Lung (tissue), 12 donors: Measurements from ENCODE around the gene DPP9. TPM values are rescaled to one million over a fixed set of nuclear protein-coding genes. Genes with fewer than 3 reads are reported as not detected.
"Not testable (repeated sequence)": the region's sequence is repeated elsewhere in the genome, so short reads cannot be mapped to it uniquely, and the experiment has no call there.

Source experiments
- ATAC-seq: fragments of 200-7000 bp; cut with Tn5 transposase; one replicate; pipeline ENCODE4 v1.9.1; 2020; ENCODE audit warnings: moderate number of reproducible peaks; ENCODE audit not compliant: insufficient read depth, low FRiP score
- DNase-seq, 3 donors: peaks; one replicate each; pipeline ENCODE4 v3.0.0-alpha.2; 2013 to 2017
- H3K27ac ChIP-seq, 2 donors: one replicate each; pipeline ENCODE4 v1.5.1; 2013; ENCODE audit warnings: mild to moderate bottlenecking in 2 of 2, moderate library complexity in 2 of 2, control low read depth in 1 of 2, inconsistent platforms in 1 of 2, low read depth in 1 of 2, low read length in 1 of 2
- H3K27me3 ChIP-seq, 3 donors: one replicate each; pipeline ENCODE4 v1.5.1; 2013; ENCODE audit warnings: low read length in 2 of 3; ENCODE audit not compliant: control insufficient read depth in 3 of 3, insufficient read depth in 3 of 3
- H3K36me3 ChIP-seq, 4 donors: one replicate each; pipeline ENCODE4 v1.5.1; 2013; ENCODE audit warnings: low read length in 4 of 4, mild to moderate bottlenecking in 1 of 4, moderate library complexity in 1 of 4; ENCODE audit not compliant: control insufficient read depth in 4 of 4, insufficient read depth in 4 of 4
- H3K4me1 ChIP-seq, 5 donors: one replicate each; pipeline ENCODE4 v1.5.1; 2013; ENCODE audit warnings: low read length in 5 of 5, mild to moderate bottlenecking in 2 of 5, moderate library complexity in 1 of 5; ENCODE audit not compliant: control insufficient read depth in 5 of 5, insufficient read depth in 5 of 5
- H3K4me3 ChIP-seq: one replicate; pipeline ENCODE4 v1.5.1; 2013; ENCODE audit warnings: mild to moderate bottlenecking, control low read depth, moderate library complexity
- H3K9ac ChIP-seq, 2 donors: one replicate each; pipeline ENCODE4 v1.5.1; 2013; ENCODE audit warnings: low read length in 2 of 2, control low read depth in 1 of 2; ENCODE audit not compliant: insufficient read depth in 1 of 2
- H3K9me3 ChIP-seq, 4 donors: one replicate each; pipeline ENCODE4 v1.5.1; 2013; ENCODE audit warnings: low read length in 3 of 4, mild to moderate bottlenecking in 1 of 4, moderate library complexity in 1 of 4; ENCODE audit not compliant: control insufficient read depth in 4 of 4, insufficient read depth in 3 of 4
- WGBS, 2 donors: extraction: QIAGEN DNeasy Blood & Tissue Kit; methylation state at CpG; one replicate each; pipeline ENCODE4 v1.1.7; 2013; 5-methylcytosine and 5-hydroxymethylcytosine counted together
- polyA plus RNA-seq, 2 donors: library from polyadenylated mRNA; stranded (reverse); fragments of 200-250 nt; gene quantifications; one replicate each; pipeline ENCODE4 v1.2.1, GENCODE V29; 2013
- total RNA-seq, 2 donors: library from RNA; depleted of rRNA in 1 of 2; stranded (reverse); fragments of >200 nt in 1 of 2; gene quantifications; one replicate each; pipeline ENCODE4 v1.2.1, GENCODE V29; 2014 to 2021
- TF ChIP-seq, protein P1 (sequence below): IDR thresholded peaks from 2 replicates; pipeline ENCODE4 v1.5.1; 2012; ENCODE audit warnings: mild to moderate bottlenecking; ENCODE audit errors: control extremely low read depth, extremely low read depth
- donor health status: control.
- donor health status: control.
- donor health status: Bipolar disorder and iron deficiency.
- donor health status: healthy.
- donor health status: DM: yes; HTN: yes; CAD: no.

Gene DPP9
- total and polyA plus RNA-seq, 4 donors = 33.2 to 95.5 (median 43.9) TPM

GRCh38 chr19:4684312-4685095 is 39.1 kb downstream of the DPP9 start:
- TF ChIP-seq, protein P1, sequence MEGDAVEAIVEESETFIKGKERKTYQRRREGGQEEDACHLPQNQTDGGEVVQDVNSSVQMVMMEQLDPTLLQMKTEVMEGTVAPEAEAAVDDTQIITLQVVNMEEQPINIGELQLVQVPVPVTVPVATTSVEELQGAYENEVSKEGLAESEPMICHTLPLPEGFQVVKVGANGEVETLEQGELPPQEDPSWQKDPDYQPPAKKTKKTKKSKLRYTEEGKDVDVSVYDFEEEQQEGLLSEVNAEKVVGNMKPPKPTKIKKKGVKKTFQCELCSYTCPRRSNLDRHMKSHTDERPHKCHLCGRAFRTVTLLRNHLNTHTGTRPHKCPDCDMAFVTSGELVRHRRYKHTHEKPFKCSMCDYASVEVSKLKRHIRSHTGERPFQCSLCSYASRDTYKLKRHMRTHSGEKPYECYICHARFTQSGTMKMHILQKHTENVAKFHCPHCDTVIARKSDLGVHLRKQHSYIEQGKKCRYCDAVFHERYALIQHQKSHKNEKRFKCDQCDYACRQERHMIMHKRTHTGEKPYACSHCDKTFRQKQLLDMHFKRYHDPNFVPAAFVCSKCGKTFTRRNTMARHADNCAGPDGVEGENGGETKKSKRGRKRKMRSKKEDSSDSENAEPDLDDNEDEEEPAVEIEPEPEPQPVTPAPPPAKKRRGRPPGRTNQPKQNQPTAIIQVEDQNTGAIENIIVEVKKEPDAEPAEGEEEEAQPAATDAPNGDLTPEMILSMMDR = no peak
- Histone ChIP-seq H3K27me3 (no peaks in the 10 kb centered on the region), H3K9ac (no peak overlapping the region), H3K27ac (no peak overlapping the region), H3K9me3 (no peaks in the 10 kb centered on the region), H3K36me3 (peaks cover 13 to 71% (median 16%) of the 10 kb centered on the region in 4 donors), H3K4me1 (no peaks in the 10 kb centered on the region), H3K4me3 (no peak overlapping the region)
- ATAC-seq (no peak), DNase-seq (no peak)
- 94 to 96% methylated on average over 28 of the region's 28 CpGs for WGBS, 2 donors

DNA sequence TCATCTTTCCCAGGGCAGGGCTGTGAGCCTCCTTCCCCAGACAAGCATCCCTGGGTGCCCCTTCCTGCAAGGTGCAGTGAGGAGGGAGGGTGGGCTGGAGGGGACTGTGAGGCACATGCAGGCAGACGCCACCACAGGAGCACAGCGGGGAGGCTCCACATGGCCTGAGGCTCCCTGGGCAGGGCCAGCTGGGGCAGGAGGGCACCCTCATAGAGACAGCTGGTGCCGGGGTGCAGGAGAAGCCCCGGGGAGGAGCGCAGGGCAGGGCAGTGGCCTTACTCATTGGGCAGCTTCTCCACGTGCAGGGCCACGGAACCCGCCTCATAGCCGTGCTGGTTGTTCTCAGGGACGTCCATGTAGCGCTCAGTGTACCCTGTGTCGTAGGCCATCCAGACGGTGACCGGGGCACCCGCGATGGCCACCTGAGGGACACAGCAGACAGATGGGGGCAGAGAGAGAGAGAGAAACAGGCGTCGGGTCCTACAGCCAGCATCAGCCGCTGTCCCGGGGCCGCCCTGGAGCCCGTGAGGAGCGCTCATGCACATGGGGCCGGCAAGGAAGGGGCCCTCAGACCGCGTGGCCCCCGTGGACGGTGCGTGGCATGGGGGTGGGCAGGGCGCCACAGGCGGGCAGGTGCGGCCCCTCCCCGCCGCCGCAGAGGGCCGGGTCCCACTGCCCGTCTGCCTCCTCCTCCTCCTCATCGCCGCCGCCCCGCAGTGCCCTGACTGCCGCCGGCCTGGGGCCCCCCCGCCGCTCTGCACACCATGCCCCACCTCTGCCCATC is 41.0 kb downstream of the DPP9 start:
- Histone ChIP-seq H3K36me3 (peaks cover 4 to 70% (median 13%) of the 10 kb centered on the region in 4 donors), H3K4me1 (no peaks in the 10 kb centered on the region), H3K4me3 (no peak overlapping the region), H3K27me3 (no peaks in the 10 kb centered on the region), H3K27ac (no peak overlapping the region), H3K9ac (no peak overlapping the region), H3K9me3 (no peaks in the 10 kb centered on the region)
- WGBS, 2 donors = 96 to 97% methylated on average over 36 to 45 of the region's 45 CpGs
- TF ChIP-seq, protein P1 = no peak
- ATAC-seq = no peak
- DNase-seq = no peak

DNA sequence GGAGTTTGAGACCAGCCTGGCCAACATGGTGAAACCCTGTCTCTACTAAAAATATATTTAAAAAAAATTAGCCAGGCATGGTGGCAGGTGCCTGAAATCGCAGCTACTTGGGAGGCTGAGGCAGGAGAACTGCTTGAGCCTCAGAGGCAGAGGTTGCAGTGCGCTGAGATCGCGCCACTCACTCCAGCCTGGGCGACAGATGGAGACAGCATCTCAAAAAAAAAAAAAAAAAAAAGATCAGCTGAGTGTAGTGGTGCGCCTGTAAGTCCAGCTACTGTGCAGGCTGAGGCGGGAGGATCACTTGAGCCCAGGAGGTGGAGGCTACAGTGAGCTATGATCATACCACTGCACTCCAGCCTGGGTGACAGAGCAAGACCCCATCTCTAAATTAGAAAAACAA is 43.6 kb downstream of the DPP9 start:
- H3K27ac ChIP-seq, H3K27me3 ChIP-seq, H3K9me3 ChIP-seq, H3K9ac ChIP-seq, ATAC-seq, H3K4me1 ChIP-seq, DNase-seq, H3K4me3 ChIP-seq: not testable (repeated sequence)
- peaks cover 0 to 66% (median 7%) of the 10 kb centered on the region in 4 donors for H3K36me3 ChIP-seq
- WGBS, 2 donors = 97 to 98% methylated on average over 7 of the region's 7 CpGs
